Astrocyte of the spinal cord (primary cell): ENCODE measurements around the gene VAV3.
A peak's percentile ranks its signal among the peaks of the same experiment; 100 is the strongest.
"Not testable (repeated sequence)": the region's sequence is repeated elsewhere in the genome, so short reads cannot be mapped to it uniquely, and the experiment has no call there.

Experiments used
- DNase-seq: peaks from one replicate; pipeline ENCODE4 v3.0.0; 2011; ENCODE audit warnings: low read depth, low spot score
- H3K4me3 ChIP-seq: 2 replicates; pipeline ENCODE4 v1.5.1; 2011; ENCODE audit warnings: low read depth, mild to moderate bottlenecking, low read length, moderate library complexity
- in situ Hi-C: cut with HindIII; loops from 2 replicates; pipeline ENCODE4 v1.10.0; 2017; ENCODE audit warnings: low sequenced_read_pairs
- TF ChIP-seq, protein P1 (sequence below): IDR thresholded peaks from 2 replicates; pipeline ENCODE4 v1.5.1; 2012; ENCODE audit warnings: low read depth, mild to moderate bottlenecking, low read length, inconsistent platforms

The VAV3 gene

DNA sequence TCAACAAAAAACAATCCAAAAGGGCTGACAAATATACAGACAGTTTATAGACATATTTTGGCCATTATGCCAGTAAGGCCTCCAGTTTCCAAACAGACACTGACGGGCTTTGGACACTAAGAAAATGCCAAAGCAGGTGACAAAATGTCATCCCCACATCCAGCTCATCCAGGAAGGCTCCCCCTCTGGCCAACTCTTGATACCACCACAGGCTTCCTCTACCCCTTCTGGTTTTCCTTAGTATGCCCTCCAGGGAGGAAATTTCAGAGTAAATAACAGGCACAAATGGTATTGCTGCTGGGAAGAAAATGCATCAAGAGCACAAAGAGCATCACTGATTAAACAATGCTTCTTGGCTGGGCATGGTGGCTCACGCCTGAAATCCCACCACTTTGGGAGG lies 225.3 kb downstream of the VAV3 start:
- in situ Hi-C loops: no loop called here
- TF ChIP-seq, protein P1, sequence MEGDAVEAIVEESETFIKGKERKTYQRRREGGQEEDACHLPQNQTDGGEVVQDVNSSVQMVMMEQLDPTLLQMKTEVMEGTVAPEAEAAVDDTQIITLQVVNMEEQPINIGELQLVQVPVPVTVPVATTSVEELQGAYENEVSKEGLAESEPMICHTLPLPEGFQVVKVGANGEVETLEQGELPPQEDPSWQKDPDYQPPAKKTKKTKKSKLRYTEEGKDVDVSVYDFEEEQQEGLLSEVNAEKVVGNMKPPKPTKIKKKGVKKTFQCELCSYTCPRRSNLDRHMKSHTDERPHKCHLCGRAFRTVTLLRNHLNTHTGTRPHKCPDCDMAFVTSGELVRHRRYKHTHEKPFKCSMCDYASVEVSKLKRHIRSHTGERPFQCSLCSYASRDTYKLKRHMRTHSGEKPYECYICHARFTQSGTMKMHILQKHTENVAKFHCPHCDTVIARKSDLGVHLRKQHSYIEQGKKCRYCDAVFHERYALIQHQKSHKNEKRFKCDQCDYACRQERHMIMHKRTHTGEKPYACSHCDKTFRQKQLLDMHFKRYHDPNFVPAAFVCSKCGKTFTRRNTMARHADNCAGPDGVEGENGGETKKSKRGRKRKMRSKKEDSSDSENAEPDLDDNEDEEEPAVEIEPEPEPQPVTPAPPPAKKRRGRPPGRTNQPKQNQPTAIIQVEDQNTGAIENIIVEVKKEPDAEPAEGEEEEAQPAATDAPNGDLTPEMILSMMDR: no peak
- H3K4me3 ChIP-seq: no peak overlapping the region
- no peak for DNase-seq

DNA sequence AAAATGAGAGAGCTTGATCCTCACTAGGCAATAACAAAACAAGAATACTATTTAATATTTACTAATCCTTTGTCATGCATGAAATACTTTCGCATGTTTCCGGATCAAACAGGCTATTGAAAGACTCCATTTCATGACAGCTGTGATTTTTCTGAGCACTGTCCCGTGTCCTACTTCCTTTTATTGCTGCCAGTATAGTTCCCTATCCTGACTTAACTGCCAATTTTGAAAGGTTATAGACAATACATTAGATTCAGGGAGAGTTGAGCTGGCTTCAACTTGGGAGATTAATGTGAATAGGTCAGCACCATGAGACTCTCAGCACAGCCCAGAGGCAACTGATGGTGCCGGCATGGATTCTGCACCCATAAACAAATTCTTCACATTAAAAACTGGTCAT lies 225.8 kb downstream of the VAV3 start:
- no peak for DNase-seq
- no peak overlapping the region for H3K4me3 ChIP-seq
- in situ Hi-C loops: no loop called here
- TF ChIP-seq, protein P1: no peak

DNA sequence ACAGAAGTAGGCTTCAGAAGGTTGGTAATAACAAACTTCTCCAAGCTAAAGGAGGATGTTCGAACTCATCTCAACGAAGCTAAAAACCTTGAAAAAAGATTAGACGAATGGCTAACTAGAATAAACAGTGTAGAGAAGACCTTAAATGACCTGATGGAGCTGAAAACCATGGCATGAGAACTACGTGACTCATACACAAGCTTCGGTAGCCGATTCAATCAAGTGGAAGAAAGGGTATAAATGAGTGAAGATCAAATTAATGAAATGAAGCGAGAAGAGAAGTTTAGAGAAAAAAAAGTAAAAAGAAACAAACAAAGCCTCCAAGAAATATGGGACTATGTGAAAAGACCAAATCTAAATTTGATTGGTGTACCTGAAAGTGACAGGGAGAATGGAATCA lies 231.6 kb downstream of the VAV3 start:
- H3K4me3 ChIP-seq, DNase-seq, in situ Hi-C loops: not testable (repeated sequence)

DNA sequence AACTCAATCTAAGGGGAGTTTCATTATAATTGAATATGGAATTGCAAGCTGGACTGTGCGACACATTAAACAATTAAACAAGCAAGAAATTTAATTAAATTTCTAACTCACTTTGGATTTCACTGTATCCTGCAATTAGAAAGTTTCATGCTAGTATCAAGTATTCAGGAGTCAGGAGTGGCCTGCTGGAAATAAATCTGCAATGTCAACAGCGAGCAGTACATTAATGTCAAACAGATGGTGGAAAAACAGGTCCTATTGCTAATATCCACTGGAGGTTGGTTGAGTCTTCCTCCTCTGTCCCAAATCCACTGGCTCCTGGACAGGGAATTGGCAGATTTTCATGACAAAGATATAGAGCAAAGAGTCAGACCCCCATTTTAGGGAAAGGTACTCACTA lies 237.1 kb downstream of the VAV3 start:
- in situ Hi-C loops: no loop called here

DNA sequence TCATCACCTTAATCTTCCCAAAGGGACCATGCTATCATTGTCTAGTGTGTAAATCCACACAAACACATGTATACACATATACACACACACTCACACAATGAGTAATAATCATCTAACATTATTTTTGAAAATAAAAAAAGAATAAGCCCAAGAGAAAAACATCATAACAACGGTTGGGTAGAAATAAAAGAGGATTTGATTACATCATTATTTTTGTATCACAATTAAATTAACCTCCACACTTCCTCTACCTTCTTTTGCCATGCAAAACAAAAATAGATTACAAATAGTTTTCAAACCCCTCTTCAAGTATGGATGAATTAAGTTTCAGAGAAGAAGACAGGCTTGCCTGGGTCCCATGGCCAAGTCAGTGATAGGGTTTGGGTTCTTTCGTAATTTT lies 238.1 kb downstream of the VAV3 start:
- in situ Hi-C loops: no loop called here
- no peak for DNase-seq
- no peak overlapping the region for H3K4me3 ChIP-seq
- TF ChIP-seq, protein P1: no peak

More for the DNA sequence above, 237.1 kb downstream of the VAV3 start:
- no peak overlapping the region for H3K4me3 ChIP-seq
- TF ChIP-seq, protein P1: no peak
- DNase-seq: no peak

DNA sequence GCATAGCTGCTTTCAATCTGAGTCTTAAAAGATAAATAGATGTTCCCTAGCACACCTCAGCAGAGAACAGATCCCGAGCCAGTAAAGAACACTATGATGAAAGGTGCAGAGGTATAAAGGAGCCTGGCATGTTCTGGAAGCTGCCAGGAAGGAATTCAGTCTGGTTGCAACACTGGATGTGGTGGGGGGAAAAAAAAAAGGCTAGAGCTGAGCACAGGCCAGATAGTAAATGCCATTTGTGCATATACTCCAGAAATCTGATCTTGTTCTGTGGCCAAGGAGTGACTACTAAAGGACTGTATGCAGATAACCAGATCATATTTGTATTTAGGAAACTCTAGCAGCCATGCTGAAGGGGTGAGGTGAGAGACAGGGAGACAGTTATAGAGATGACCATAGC lies 240.3 kb downstream of the VAV3 start:
- no peak overlapping the region for H3K4me3 ChIP-seq
- in situ Hi-C loops: no loop called here
- peak; percentile 14 for DNase-seq
- TF ChIP-seq, protein P1: no peak

DNA sequence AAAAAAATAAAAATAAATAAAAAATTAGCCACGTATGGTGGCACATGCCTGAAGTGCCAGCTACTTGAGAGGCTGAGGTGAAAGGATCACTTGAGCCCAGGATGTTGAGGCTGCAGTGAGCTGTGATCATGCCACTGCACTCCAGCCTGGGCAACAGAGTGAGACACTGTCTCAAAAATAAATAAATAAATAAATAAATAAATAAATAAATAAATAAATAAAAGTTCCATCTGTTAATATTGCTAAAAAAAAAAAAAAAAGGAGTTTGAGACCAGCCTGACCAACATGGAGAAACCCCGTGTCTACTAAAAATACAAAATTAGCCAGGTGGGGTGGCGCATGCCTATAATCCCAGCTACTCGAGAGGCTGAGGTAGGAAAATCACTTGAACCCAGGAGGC lies 244.8 kb downstream of the VAV3 start:
- DNase-seq, in situ Hi-C loops: not testable (repeated sequence)

DNA sequence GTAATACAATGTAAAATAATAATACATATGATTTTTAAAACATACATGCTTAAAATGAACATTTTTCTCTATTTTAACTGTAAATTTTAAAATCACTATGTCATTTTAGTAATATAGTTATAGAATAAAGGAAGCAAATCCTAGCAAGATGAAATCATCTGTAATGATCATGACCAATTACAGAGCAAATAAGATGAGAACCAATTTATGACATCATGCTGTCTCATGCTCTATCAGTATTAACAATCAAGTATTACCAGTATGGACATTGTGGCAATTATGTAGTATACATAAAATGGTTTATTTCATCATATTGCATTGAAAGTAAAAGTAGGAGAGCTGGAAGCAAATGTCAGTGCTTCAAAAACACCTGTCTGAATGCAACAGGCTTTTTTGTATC lies 255.0 kb downstream of the VAV3 start:
- in situ Hi-C loops: no loop called here
- H3K4me3 ChIP-seq: no peak overlapping the region
- no peak for DNase-seq
- TF ChIP-seq, protein P1: no peak

More for the DNA sequence above, 244.8 kb downstream of the VAV3 start:
- not testable (repeated sequence) for H3K4me3 ChIP-seq
